Activated CD8-positive, alpha-beta T cell treated with anti-CD3 and anti-CD28 coated beads for 36 hours (primary cell): ENCODE measurements around the gene ADCY5. TPM values are rescaled to one million over a fixed set of nuclear protein-coding genes. Genes with fewer than 3 reads are reported as not detected.

Experiments used
- ATAC-seq: fragments of 200-7000 bp; cut with Tn5 transposase; one replicate; pipeline ENCODE4 v1.10.0; 2021; ENCODE audit warnings: mild to moderate bottlenecking, moderate library complexity
- CTCF ChIA-PET: fragments of 350-600 bp; sonication (Branson Sonifier 250); formaldehyde crosslinking; loops from one replicate; lab custom pipeline; 2021; ENCODE audit warnings: antibody characterized with exemption; lab: Charles Lee
- POLR2A ChIA-PET: fragments of 350-600 bp; sonication (Branson Sonifier 250); formaldehyde crosslinking; loops from one replicate; lab custom pipeline; 2021; ENCODE audit warnings: antibody characterized with exemption; lab: Charles Lee
- DNase-seq: peaks from one replicate; pipeline ENCODE4 v3.0.0-alpha.2; 2020
- H3K27ac Mint-ChIP-seq: one replicate; pipeline ENCODE4 v1.8.0; 2021; ENCODE audit warnings: mild to moderate bottlenecking, mixed read lengths
- H3K27me3 Mint-ChIP-seq: one replicate; pipeline ENCODE4 v1.8.0; 2021; ENCODE audit warnings: mixed read lengths
- H3K36me3 Mint-ChIP-seq: one replicate; pipeline ENCODE4 v1.8.0; 2021; ENCODE audit warnings: low read depth, mixed read lengths
- H3K4me1 Mint-ChIP-seq: one replicate; pipeline ENCODE4 v1.8.0; 2021; ENCODE audit warnings: low read depth, mixed read lengths
- H3K4me3 Mint-ChIP-seq: one replicate; pipeline ENCODE4 v1.8.0; 2021; ENCODE audit warnings: mild to moderate bottlenecking, moderate library complexity, mixed read lengths
- H3K9me3 Mint-ChIP-seq: one replicate; pipeline ENCODE4 v1.8.0; 2021; ENCODE audit warnings: mixed read lengths
- intact Hi-C: fragments of 100-400 bp; cut with micrococcal nuclease; formaldehyde crosslinking; loops from one replicate; pipeline ENCODE4 v1.10.0; 2022
- total RNA-seq, 2 experiments: library from RNA; stranded (reverse); gene quantifications; one replicate each; pipeline ENCODE4 v1.2.3, GENCODE V29; 2021
- TF ChIP-seq, protein P1 (sequence below): fragments of 200-600 bp; IDR thresholded peaks from one replicate; pipeline ENCODE4 v1.8.0; 2022; ENCODE audit warnings: antibody characterized with exemption, mild to moderate bottlenecking

The ADCY5 gene
- total RNA-seq, 2 experiments from 2014 or later = not detected

DNA sequence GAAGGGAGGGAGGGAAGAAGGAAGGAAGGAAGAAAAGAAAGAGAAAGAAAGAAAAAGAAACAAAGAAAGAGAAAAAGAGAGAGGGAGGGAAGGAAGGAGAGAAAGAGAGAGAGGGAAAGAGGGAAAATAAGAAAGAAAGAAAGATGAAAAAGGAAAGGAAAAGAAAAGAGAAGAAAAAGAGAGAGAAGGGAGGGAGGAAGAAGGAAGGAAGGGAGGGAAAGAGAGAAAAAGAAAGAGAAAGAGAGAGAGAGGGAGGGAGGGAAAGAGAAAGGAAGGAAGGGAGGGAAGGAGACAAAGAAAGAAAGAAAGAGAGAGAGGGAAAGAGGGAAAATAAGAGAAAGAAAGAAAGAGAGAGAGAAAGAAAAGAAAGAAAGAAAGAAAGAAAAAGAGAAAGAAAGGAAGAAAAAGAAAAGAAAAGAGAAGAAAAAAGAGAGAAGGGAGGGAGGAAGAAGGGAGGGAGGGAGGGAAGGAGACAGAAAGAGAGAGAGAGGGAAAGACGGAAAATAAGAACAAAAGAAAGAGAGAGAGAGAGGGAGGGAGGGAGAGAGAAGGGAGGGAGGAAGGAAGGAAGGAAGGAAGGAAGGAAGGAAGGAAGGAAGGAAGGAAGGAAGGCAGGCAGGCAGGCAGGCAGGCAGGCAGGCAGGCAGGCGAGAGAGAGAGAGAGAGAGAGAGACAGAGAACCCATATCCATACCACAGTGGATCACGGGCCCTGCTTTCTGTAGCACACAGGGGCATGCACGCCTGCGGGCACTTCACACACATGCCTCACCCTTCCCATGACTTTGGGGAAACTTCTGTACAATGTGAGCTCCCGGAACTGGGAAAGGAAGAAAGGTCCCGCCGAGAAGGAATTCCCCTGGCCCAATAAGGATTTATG, 52.5 kb downstream of the ADCY5 start:
- DNase-seq (no peak), ATAC-seq (no peak)
- Mint-ChIP-seq H3K4me1 (no peaks in the 10 kb centered on the region), H3K9me3 (no peaks in the 10 kb centered on the region), H3K27ac (no peak overlapping the region), H3K27me3 (peaks cover 12% of the 10 kb centered on the region), H3K36me3 (no peaks in the 10 kb centered on the region), H3K4me3 (no peak overlapping the region)
- intact Hi-C loops = no loop called here
- TF ChIP-seq, protein P1, sequence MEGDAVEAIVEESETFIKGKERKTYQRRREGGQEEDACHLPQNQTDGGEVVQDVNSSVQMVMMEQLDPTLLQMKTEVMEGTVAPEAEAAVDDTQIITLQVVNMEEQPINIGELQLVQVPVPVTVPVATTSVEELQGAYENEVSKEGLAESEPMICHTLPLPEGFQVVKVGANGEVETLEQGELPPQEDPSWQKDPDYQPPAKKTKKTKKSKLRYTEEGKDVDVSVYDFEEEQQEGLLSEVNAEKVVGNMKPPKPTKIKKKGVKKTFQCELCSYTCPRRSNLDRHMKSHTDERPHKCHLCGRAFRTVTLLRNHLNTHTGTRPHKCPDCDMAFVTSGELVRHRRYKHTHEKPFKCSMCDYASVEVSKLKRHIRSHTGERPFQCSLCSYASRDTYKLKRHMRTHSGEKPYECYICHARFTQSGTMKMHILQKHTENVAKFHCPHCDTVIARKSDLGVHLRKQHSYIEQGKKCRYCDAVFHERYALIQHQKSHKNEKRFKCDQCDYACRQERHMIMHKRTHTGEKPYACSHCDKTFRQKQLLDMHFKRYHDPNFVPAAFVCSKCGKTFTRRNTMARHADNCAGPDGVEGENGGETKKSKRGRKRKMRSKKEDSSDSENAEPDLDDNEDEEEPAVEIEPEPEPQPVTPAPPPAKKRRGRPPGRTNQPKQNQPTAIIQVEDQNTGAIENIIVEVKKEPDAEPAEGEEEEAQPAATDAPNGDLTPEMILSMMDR = no peak
- ChIA-PET POLR2A (no interaction called here), CTCF (no interaction called here)

DNA sequence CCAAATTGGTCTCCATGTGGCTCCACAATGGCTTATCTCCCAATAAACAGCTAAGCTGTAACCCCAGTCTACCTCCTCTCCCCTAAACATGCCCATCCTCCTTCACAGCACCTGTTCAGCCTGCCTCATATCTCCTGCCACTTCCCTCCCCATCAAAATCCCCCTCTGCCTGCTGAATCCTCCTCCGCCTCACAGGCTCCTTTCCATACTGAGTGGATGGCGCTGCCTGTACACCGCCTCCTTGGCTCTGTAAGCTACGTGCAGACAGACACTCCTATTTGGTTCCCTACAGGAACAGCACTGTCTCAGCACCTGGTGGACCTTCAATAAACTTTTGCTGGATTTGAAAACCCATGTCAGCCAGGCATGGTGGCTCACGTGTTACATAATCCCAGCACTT, 53.7 kb downstream of the ADCY5 start:
- peaks cover 12% of the 10 kb centered on the region for H3K27me3 Mint-ChIP-seq
- no peaks in the 10 kb centered on the region for H3K9me3 Mint-ChIP-seq
- no peaks in the 10 kb centered on the region for H3K36me3 Mint-ChIP-seq
- no peak for DNase-seq
- intact Hi-C loops = no loop called here
- H3K4me1 Mint-ChIP-seq = no peaks in the 10 kb centered on the region
- ATAC-seq = no peak
- ChIA-PET CTCF (interaction anchor here (0.6 kb wide), 1 partner anchor 348 kb away, joined by 4 read pairs; no protein-coding TSS in a partner anchor), POLR2A (no interaction called here)
- TF ChIP-seq, protein P1 = no peak
- H3K27ac Mint-ChIP-seq = no peak overlapping the region
- H3K4me3 Mint-ChIP-seq = no peak overlapping the region

DNA sequence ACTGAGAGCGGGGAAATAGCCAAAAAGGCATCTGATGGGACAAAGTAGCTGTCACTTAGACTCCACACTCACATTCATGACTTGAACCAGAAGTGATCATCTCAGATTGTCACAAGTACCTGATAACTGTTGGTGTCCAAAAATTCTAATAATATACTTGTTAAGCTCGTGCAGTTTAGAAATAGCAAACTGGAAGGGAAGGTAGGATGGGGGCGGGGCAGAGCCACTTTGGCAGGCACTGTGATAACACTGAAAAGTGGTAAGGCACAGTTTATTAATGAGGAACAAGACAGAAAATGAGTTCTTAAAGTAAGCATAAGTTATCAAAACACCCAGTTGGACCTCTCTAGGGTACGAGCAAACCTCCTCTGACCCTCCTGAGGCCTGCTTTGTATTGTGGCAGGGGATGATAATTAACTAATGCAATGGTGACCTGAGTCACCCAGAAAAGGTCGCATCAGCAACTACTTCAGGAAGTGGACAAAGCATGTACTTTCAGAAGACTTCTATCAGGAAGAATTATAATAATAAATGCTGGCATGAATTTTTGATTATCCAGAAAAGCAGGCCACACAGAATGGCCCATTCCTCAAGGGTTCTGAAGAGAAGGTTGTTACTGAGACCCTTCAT, 54.4 kb downstream of the ADCY5 start:
- intact Hi-C loops = no loop called here
- no peak overlapping the region for H3K4me3 Mint-ChIP-seq
- peaks cover 12% of the 10 kb centered on the region for H3K27me3 Mint-ChIP-seq
- CTCF ChIA-PET = no interaction called here
- no peak overlapping the region for H3K27ac Mint-ChIP-seq
- POLR2A ChIA-PET = no interaction called here
- DNase-seq = no peak
- no peak for ATAC-seq
- TF ChIP-seq, protein P1 = no peak
- no peaks in the 10 kb centered on the region for H3K4me1 Mint-ChIP-seq
- H3K36me3 Mint-ChIP-seq = no peaks in the 10 kb centered on the region
- no peaks in the 10 kb centered on the region for H3K9me3 Mint-ChIP-seq

DNA sequence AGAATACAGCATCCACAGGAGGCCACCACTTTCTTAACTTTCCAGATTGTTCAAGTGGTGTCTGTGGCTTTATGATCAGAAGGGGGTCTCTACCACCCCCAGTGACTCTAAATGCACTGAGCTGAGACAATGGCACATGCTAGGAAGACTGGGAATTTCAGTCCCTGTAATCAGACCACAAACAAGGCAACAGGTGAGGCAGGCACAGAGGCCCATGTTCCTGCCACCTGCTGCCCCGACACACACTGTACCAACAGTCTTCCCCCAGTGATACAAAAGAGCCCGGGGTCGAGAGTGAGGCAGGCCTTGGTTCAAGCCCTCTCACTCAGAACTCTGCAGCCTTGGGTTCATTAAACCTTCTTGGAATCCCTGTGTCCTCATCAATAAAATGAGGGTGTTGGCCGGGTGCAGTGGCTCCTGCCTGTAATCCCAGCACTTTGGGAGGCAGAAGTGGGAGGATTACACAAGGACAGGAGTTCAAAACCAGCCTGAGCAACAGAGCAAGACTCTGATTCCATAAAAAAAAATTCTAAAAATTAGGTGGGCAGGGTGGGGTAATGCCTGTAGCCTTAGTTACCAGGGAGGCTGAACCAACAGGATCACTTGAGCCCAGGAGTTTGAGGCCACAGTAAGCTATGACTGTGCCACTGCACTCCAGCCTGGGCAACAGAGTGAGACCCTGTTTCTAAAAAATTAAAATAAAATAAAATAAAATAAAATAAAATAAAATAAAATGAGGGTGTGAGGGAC, 55.8 kb downstream of the ADCY5 start:
- DNase-seq = no peak
- no peaks in the 10 kb centered on the region for H3K9me3 Mint-ChIP-seq
- ATAC-seq = no peak
- intact Hi-C loops = no loop called here
- no peak overlapping the region for H3K27ac Mint-ChIP-seq
- H3K36me3 Mint-ChIP-seq = no peaks in the 10 kb centered on the region
- no peak overlapping the region for H3K4me3 Mint-ChIP-seq
- H3K27me3 Mint-ChIP-seq = peaks cover 9% of the 10 kb centered on the region
- TF ChIP-seq, protein P1 = no peak
- POLR2A ChIA-PET = no interaction called here
- H3K4me1 Mint-ChIP-seq = no peaks in the 10 kb centered on the region
- CTCF ChIA-PET = no interaction called here
